ENCODE data around the gene PI16. TPM values are rescaled to one million over a fixed set of nuclear protein-coding genes. Genes with fewer than 3 reads are reported as not detected.

The PI16 gene
- total RNA-seq, 4 donors from 2014 or later: 44.8 to 64.3 (median 56.9) TPM

- peak overlapping the region; percentile 20 to 49 (median 32) for H3K4me3 ChIP-seq
Measured at GRCh38 chr6:37007340-37008043, 53.0 kb downstream of the PI16 start.

GRCh38 chr6:37008484-37009465 lies 54.2 kb downstream of the PI16 start:
- Histone ChIP-seq H3K4me1 (no peaks in the 10 kb centered on the region), H3K27me3 (no peaks in the 10 kb centered on the region), H3K36me3 (no peaks in the 10 kb centered on the region), H3K27ac (replicated peaks in 1 of 4) (peak overlapping the region in 2 of 4 donors; percentile 10 to 26), H3K4me3 (peak overlapping the region in 1 of 4 donors; percentile 20), H3K9me3 (no peaks in the 10 kb centered on the region)
- DNase-seq (ENCODE audit: extremely low spot score): no peak
- TF ChIP-seq CTCF (IDR thresholded peaks at IDR 0.05): no peak
- no peak for TF ChIP-seq POLR2A (IDR thresholded peaks at IDR 0.05; ENCODE audit: low read depth)
- TF ChIP-seq EP300 (IDR thresholded peaks at IDR 0.05): no peak
- no peak for TF ChIP-seq POLR2AphosphoS5 (IDR thresholded peaks at IDR 0.05)
- 88% methylated on average over 12 of the region's 15 CpGs for WGBS
- intact Hi-C loops (cut with DNase I): no loop called here

More at GRCh38 chr6:37007340-37008043, 53.0 kb downstream of the PI16 start:
- H3K36me3 ChIP-seq: no peaks in the 10 kb centered on the region
- no peaks in the 10 kb centered on the region for H3K27me3 ChIP-seq
- TF ChIP-seq POLR2A (IDR thresholded peaks at IDR 0.05; ENCODE audit: low read depth) (no peak), EP300 (IDR thresholded peaks at IDR 0.05) (no peak), POLR2AphosphoS5 (IDR thresholded peaks at IDR 0.05) (no peak), CTCF (IDR thresholded peaks at IDR 0.05) (no peak)
- peak overlapping the region in 1 of 4 donors; percentile 10 for H3K27ac ChIP-seq (replicated peaks in 1 of 4)
- no peaks in the 10 kb centered on the region for H3K4me1 ChIP-seq
- H3K9me3 ChIP-seq: no peaks in the 10 kb centered on the region
- no peak for DNase-seq (ENCODE audit: extremely low spot score)
- WGBS: 76% methylated on average over 12 of the region's 12 CpGs
- intact Hi-C loops (cut with DNase I): no loop called here

- 95% methylated on average over 9 of the region's 10 CpGs for WGBS
- intact Hi-C loops (cut with DNase I): no loop called here
- Histone ChIP-seq H3K4me1 (no peaks in the 10 kb centered on the region), H3K27ac (replicated peaks in 1 of 4) (no peak overlapping the region), H3K36me3 (peaks cover 0 to 5% (median 0%) of the 10 kb centered on the region in 4 donors), H3K9me3 (no peaks in the 10 kb centered on the region), H3K27me3 (no peaks in the 10 kb centered on the region), H3K4me3 (no peak overlapping the region)
- TF ChIP-seq CTCF (IDR thresholded peaks at IDR 0.05) (no peak), POLR2AphosphoS5 (IDR thresholded peaks at IDR 0.05) (no peak), POLR2A (IDR thresholded peaks at IDR 0.05; ENCODE audit: low read depth) (no peak), EP300 (IDR thresholded peaks at IDR 0.05) (no peak)
- DNase-seq (ENCODE audit: extremely low spot score): no peak
Measured at GRCh38 chr6:37010402-37010892, 55.9 kb downstream of the PI16 start.

- Histone ChIP-seq H3K4me1 (no peaks in the 10 kb centered on the region), H3K9me3 (no peaks in the 10 kb centered on the region), H3K4me3 (no peak overlapping the region), H3K27me3 (no peaks in the 10 kb centered on the region), H3K27ac (replicated peaks in 1 of 4) (no peak overlapping the region), H3K36me3 (peaks cover 0 to 5% (median 0%) of the 10 kb centered on the region in 4 donors)
- DNase-seq (ENCODE audit: extremely low spot score): no peak
- TF ChIP-seq EP300 (IDR thresholded peaks at IDR 0.05): no peak
- no peak for TF ChIP-seq POLR2A (IDR thresholded peaks at IDR 0.05; ENCODE audit: low read depth)
- TF ChIP-seq CTCF (IDR thresholded peaks at IDR 0.05): no peak
- TF ChIP-seq POLR2AphosphoS5 (IDR thresholded peaks at IDR 0.05): no peak
- 88% methylated on average over 5 of the region's 11 CpGs for WGBS
- intact Hi-C loops (cut with DNase I): no loop called here
Measured at GRCh38 chr6:37011656-37012378, 57.3 kb downstream of the PI16 start.
